NCI-H510A treated with DMSO at 0.1 percent for 48 hours (cell line): ENCODE data around the gene SV2C.
"Not testable (repeated sequence)": the region's sequence is repeated elsewhere in the genome, so short reads cannot be mapped to it uniquely, and the experiment has no call there.

Experiments used
- DNase-seq: peaks from one replicate; lab custom pipeline; 2025; lab: John Stamatoyannopoulos, UW

Gene SV2C, protein sequence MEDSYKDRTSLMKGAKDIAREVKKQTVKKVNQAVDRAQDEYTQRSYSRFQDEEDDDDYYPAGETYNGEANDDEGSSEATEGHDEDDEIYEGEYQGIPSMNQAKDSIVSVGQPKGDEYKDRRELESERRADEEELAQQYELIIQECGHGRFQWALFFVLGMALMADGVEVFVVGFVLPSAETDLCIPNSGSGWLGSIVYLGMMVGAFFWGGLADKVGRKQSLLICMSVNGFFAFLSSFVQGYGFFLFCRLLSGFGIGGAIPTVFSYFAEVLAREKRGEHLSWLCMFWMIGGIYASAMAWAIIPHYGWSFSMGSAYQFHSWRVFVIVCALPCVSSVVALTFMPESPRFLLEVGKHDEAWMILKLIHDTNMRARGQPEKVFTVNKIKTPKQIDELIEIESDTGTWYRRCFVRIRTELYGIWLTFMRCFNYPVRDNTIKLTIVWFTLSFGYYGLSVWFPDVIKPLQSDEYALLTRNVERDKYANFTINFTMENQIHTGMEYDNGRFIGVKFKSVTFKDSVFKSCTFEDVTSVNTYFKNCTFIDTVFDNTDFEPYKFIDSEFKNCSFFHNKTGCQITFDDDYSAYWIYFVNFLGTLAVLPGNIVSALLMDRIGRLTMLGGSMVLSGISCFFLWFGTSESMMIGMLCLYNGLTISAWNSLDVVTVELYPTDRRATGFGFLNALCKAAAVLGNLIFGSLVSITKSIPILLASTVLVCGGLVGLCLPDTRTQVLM

DNA sequence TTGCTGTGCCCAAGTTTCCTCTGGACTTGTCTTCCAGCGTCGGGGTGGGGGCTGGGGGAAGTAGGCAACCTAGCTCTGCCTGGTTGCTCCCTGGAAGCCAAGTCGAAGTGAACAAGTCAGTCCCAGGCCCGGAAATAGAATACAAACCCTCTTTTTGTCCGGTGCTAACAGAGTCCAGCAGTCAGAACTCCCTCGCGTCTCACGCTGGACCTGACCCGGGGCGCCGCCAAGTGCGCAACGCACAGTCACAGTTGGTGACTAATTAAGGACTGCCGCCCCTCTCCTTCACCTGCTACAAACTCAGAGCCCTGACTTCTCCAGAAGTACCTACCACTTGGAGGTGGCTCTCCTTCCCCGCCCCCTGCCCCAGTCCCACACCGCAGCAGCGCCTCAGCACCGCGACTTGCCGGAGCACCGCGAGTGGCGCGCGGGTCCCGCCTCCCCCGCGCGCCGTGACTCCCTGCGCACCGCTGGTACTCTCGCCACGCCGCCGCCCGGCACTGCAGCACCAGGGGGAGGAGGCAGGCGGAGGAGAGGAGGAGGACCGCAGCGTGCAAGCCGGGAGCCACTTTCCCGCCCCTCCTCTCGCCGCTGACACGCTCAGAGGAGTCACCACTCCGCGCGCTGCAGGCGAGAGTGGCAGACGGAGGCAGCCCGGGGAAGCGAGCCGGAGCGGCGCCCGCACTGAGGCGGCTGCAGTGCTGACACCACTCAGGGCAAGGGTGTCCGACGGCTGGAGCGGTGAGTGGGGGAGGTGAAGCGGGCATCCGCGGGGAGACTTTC, at the start of gene SV2C:
SV2C (plus strand) TSS at position 612 of the 783 bp plus-strand sequence. CDS start 48,368 bp downstream, outside the sequence.
- peak; percentile 14 for DNase-seq

DNA sequence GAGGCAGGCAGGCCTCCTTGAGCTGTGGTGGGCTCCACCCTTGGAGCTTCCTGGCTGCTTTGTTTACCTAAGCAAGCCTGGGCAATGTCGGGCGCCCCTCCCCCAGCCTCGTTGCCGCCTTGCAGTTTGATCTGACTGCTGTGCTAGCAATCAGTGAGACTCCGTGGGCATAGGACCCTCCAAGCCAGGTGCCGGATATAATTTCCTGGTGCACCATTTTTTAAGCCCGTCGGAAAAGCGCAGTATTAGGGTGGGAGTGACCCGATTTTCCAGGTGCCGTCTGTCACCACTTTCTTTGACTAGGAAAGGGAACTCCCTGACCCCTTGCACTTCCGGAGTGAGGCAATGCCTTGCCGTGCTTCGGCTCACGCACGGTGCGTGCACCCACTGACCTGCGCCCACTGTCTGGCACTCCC, 45.4 kb upstream of the SV2C start:
- DNase-seq, result not testable (repeated sequence)

DNA sequence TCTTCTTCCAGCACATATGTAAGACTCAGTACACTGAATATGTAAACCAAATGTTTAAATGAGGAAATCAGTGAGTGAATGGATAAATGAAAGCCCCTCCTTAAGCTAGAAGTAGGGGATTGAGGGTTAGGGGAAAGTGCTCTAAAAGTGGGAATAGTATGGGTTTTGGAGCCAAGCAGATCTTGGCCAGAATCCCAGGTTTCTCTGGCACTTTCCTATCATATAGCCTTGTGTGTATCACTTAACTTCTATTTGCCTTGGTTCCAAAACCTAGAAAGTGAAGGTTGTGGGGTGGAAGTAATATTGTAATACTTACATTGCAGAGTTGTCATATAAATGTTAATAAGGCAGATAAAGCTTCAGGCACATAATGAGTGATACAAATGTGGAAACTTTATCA, 45.0 kb upstream of the SV2C start:
- DNase-seq, result no peak

DNA sequence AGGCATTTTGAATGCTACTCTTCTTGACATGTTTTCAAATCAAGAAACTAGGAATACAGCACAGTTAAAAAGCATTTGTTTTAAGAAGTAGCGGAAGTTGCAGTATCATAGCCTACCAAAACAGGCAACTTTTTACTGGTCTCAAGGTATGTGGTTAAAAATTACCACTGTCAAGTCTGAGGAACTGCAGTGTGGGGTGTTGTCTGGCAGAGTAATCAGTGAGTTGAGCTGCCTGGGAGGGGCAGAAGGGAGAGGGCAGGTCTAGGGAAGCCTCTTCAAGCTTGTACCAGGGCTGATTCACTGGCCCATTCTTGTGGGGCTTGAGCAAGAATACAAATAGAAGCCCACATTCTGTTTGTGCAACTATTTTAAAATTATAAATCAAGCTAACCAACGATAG, 42.4 kb upstream of the SV2C start:
- DNase-seq, result no peak

DNA sequence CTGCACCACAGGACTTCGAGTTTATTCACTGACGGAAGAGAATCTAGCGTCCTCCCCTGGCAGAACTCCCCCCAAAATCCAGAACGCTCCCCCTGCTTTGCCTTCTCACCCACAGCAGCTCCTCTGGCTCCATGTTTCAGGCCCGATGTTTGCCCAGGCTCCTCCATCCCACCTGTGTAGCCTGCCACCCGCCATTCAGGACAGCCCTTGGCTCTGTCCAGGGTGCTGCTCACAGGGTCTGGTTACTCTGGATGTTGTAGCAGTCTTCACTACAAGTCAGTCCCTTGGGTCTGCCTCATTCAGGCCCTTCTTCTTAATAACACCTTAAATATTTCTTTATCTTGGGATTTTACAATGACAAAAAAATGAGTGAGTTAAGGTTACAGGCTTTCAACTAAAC, 41.3 kb upstream of the SV2C start:
- DNase-seq, result no peak

DNA sequence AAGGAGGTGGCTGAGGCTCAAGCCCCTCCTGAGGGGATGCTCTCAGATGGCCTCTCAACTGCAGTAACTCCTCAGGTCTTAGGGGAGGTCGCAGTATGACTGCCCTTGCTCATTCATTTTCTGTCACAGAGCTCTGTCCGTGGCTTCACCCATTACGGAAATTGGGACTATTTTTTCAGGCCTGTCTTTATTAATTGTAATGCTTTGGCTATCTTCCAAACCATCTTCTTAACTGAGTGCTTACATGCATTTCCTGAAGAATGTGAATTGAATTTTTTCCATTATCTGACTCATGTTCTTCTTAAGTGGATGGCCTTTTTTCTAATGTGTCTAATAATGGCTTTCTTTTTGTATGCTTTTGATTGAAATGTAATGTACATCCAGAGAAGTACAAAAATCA, 36.4 kb upstream of the SV2C start:
- no peak for DNase-seq

DNA sequence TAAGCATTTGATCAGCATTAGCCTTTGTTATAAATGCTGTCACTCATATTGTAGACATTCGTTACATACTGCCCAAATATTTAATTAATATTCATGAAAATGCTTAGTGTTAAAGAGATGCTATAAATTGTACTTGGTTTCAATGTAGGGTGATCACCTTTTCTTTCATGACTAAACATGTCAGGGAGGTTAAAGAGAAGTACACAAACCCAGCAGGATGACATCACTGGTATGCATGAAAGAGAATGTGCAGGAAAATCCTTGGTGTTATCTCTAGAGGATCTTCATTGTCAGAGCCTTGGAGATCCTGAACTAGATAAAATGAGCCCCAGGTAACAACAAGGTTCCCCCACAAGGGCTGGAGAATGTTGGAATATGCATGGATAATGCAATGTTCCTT, 33.0 kb upstream of the SV2C start:
- DNase-seq, result no peak

DNA sequence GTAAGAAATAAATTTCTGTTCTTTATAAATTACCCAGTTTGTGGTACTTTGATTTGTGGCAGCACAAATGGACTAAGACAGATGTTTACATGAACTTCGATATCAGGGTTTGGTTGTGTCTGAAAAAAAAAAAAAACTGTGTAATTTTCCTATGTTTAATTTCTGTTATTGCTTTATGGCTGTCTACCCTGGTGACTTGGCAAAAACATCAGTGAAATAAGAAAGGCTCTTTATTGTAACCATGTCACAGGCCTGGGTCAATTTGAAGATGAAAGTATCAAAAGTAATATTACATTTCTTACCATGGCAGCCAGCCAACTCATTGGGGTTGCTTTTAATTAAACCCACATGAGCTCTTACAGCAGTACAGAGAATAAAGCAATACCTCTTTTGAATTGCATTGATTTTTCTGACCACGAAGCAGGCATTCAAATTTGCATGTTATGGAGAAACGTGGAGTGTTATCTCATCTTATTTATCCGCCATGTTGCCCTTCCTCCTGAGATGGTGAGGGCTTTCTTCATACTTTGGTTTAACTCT, 20.6 kb upstream of the SV2C start:
- no peak for DNase-seq

DNA sequence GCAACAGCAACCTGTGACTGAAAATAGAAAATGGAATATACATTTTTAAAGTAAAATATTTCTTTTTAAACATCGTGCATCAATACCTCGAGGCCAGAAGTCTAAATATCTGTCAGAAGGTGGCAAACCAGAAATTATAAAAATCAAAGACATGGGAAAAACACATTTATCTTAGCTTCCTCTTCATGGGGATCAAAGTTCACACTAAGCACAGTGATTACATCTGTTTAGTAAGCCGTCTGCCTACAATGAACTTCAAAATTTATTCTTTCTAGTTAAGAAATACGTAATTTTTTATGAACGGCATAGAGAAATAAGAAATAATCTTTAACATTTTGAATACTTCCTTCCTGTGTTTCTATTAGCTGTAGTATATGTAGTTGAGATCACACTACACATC, 17.9 kb upstream of the SV2C start:
- no peak for DNase-seq

DNA sequence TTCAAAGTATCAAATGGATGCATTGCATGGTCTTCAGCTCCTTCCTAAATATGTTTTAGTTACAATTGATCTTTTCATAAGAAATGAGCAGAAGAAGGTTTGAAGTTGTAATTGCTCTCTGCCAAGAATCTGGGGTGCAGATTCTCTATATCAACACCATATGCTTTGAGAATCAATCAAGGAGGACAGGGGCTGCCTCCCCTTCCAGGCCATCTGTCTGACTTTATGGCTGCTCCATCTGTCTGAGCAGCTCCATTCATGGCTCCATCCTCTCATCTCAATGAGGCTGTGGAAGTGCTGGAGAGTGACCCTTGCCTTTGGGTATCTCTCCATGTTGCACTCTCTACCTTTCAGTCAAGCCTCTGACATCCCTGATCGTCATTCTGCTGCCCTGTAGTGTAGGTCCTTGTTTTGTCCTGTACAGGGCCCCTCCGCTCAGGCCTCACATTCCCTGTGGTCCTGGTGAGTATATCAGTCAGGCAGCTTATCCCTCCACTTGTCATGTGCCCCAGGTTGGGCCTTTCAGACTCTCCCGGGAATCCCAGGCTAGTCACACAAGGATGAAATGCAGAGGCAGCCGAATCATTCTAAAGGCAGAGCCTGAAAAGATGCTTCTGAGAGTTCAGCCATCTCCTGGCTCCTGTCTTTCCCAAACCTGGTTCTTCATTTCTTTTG, 14.0 kb upstream of the SV2C start:
- DNase-seq, result no peak

DNA sequence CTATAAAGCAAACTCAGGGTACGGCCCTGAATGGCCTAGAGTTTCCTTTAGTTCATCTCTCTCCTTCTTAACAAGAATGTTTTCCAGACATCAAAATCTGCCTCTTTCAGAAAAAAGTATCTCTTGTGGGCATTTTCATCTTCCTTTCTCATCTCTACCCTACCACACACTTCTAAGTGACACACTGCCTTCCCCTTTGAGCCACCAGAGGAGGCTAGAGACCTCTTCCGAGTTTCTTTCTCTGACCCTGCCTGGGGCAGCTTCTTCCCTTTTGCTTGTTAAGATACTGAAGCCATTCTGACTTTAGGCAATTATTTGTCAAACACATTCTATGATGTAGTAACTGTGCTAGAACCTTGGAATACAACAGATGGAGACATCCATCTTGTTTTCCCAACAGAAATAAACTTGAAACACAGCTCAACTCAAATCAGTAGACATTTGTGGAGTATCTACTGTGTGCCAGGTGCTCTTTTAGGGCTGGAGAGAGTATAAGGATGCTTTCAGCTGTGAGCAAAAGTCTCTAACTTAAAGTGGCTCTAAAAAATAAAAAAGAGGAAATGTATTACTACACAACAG, 8.6 kb upstream of the SV2C start:
- DNase-seq, result no peak

DNA sequence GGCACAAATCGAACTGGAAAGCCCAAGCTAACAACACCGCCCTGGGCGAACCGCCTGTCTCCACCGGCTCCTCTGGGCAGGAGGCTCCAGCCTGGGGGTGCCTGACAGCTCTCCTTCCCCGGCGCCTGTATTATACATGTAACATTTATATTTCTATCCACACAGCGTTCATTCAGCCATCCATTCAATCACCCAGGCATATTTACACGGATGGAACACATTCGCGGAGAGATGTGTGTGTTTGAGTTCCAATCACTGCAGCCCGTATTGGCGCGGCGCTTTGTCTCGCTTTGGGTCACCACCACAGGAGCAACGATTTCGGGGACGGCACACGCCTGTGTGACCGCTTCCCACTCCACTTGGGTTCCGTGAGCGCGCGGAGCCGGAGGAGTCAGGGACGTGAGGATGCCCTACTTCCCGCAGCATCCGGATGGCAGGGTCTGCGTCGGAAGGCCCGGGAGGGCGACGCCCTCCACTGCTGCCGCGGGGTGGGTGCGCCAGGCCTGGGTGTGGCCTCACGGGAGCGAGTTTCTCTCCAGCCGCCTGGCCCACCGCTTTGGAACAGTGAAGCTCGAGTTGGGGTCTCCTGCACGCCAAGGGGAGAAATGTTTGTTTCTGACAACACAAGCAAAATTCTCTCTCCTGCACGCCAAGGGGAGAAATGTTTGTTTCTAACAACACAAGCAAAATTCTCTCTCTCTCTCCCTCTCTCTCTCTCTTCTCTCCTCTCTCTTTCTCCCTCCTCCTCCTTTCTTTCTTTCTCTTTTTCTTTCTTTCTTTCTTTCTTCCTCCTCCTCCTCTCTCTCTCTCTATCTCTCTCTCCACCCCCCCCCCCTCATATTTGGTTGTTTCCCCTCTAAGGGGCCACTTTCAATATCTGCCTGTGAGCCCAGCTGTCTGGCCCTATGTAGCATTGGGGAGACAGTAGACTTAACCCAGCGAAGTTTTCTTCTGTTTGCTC, 1.1 kb upstream of the SV2C start:
- no peak for DNase-seq

DNA sequence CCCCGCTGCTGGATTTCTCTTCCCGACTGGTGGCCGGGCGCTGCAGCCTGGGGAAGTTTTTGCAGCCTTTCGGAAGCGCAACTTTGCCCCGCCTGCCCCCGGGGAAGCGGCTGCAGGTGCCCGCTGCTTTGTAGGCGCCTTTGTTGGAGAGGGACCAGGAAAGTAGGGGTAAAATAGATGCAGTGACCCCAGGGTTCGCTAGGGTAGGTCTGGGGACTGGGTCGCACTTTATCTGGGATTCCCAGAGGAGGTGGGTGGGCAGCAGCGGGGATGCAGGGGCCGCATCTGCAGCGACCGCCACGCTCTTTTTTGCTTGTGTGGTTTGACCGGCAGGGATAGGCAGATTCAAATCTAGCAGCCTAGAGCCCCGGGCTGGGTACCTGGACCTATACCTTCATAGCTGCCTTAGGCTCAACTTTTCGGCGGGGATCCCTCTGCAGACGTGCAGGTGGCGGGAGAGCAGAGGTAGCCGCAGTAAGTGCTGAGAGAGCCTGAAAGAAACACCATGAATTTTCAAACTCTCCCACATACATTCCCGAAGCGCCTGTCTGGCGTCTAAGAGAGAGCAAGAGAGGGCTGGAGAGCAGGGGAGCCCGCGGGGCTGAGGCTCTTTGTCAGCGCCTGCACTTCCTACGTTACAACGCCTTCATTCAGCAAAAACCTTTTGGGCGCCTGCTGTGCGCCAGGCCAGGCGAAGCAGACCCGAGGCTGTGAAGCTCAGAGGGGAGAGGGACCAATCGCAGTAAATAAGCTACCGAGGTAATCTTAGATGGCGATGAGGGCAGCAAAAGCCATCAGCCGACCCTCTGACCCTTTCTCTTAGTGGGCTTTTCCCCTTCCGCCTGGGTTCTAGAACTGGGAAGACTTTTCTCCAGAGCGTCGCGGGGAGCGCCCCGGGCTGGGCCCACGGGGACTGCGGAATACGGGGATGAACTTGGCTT, 642 bp downstream of the SV2C start:
- peak; percentile 31 for DNase-seq

DNA sequence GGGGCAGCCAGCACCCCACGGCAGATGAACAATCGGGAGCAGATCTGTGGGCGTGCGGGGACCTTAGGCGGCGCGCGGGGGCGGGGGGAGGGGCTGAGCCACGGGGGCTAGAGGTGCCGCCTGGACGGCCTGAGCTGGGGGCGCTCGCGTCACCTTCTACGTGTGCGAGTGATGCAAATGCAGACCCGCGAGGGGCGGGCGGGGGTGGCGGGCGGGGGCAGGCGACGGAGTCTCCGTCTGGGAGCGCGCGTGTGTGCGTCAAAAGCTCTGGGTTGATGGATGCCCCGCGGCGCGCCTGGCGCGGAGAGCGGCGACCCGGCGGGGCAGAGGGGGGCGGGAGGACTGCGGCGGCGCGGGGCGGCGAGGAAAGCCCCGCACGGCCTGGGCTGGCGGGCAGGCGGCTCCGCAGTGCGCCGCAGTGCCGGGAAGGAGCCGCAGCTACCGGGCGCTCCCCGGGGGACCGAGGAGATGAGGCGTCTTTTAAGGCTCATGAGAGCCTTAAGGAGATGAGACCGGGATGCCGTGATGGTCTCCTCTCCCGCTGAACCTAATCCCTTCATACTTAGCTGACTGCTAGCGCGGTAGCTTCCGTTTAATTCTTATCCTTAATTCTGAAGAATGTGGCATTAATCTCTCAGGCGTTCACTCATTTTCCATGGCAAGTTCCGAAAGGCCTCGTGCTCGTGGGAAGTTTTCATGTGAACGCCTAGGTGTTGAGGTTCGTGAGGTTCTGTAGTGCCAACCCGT, 1.5 kb downstream of the SV2C start:
- DNase-seq, result peak; percentile 0

DNA sequence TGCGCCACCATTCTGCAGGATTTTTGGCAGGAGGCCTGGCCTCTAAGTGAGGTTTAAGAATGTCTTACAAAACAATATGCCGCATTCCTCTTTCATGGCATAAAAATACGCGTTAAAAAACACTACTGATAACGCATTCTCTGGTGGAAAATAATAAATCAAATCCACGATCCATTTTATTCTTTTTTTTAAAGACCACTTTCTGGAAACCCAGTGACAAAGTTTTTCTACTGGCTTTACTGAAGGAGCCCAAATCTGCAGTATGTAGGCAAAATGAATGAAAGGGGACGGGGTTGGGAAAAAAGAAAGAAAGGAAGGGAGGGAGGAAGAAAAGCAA, 2.0 kb downstream of the SV2C start:
- no peak for DNase-seq

DNA sequence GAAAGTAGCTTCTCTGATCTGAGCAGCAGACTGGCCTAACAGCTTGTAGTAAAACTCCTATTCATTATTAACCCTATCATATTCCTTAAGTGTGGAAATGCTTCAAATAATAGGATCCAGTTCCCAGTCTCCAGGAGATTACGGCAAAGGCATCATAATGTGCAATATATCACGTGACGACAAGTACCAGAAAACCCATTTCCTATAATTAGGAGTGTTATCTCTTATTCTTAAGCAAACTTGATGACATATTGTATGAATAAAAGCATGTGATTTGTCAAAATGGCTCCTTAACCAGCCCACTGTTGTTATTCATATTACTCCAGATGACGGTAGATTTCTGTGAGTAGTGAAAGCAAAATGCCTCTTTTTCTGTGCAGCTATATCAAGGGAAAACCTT, 2.9 kb downstream of the SV2C start:
- DNase-seq, result no peak

DNA sequence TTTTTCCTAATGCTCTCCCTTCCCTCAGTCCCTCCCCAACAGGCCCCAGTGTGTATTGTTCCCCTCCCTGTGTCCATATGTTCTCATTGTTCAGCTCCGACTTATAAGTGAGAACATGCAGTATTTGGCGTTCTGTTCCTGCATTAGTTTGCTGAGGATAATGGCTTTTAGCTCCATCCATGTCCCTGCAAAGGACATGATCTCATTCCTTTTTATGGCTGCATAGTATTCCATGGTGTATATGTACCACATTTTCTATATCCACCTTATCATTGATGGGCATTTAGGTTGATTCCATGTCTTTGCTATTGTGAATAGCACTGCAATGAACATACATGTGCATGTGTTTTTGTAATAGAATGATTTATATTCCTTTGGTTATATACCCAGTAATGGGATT, 6.0 kb downstream of the SV2C start:
- DNase-seq, result not testable (repeated sequence)

DNA sequence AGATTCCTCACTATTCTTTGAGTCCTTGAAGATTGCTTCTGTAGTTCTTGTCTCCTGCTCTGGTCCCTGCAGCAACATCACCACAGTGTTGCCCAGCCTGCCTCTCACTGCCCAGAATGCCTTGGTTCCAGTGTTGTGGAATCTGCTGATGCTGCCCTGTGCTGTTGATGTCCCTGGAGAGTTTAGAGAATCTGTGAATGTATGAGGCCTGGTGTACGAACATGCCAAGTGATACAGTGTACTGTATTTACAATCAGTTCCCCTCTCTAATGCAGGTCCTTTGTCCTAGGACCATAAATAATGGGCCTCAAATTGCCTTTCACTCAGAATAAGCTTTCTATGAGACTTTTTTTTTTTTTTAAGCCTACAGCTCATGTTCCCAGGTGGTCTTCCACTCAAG, 8.2 kb downstream of the SV2C start:
- DNase-seq, result no peak

DNA sequence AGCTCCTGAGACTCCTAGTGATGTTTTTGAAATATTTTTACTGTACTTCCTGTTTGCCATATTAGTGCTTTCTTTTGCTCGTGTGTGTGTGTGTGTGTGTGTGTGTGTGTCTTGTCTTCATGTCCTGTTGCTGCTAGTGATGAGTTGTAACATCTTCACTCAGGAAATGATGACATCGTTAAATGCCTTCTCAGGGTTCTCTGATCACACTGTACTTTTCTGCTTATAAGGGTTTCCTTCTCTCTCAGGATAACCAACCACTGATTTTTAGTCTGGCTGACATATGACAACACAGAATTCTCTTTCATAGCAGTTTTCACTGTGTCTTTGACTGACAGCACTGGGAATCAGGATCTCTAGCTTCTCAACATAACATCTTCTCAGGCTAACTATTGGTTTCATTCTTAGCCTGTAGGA, 16.1 kb downstream of the SV2C start:
- no peak for DNase-seq
